ENCODE measurements around the gene WDR54. TPM values are rescaled to one million over a fixed set of nuclear protein-coding genes. Genes with fewer than 3 reads are reported as not detected.
"Not testable (repeated sequence)": the region's sequence is repeated elsewhere in the genome, so short reads cannot be mapped to it uniquely, and the experiment has no call there.

Gene WDR54
- polyA plus RNA-seq, 1 donor, result 38.8 TPM

DNA sequence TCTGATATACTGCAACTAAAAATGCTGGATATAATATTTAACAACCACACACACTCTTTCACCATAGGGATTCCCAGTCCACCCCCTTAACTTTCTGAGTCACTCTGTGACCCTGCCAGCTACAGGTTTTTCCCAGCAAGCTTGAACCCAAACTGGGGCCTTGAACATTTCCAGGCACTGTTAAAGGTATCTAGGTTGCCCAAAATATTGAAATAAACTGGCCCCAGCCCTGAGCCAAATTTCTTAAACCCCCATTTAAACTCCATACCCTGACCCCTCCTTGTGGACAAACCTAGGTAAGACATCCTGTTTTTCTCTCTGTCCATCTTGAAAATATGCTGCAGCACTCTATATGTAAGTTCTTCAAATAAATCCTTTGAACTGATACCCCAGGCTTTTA lies 21.7 kb upstream of the WDR54 start:
- no peak for DNase-seq

DNA sequence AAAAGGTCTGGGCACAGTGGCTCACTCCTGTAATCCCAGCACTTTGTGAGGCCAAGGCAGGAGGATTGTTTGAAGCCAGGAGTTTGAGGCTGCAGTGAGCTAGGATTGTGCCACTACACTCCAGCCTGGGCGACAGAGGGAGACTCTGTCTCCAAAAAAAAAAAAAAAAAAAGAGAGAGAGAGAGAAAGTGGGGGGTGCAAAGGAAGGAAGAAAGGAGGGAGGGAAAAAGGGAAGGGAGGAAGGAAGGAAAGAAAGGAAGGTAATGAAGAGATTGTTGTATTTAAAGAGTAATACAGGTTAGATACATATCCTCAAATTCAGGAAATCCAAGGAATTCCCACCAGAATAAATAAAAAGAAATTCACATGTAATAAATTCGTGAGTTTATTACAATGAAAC lies 19.6 kb upstream of the WDR54 start:
- DNase-seq, result no peak

DNA sequence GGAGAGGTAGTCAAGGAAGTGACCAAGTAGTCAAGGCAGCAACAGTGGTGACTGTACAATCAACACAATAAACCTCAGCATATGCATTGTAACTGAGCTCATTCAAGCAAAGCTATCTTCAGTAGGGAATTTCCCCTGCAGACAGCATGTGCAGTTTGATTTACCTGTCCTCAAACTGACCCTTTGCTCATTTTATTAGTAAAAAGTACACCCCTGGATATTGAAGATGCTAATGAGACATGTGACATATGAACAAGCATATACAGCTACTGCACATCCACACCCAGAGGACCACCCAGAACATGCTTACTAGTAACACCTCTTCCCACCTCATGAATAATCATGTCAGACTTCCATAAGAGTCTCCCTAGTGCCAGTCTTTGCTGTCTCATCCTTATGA lies 15.5 kb upstream of the WDR54 start:
- no peak for DNase-seq

- DNase-seq, result no peak
Observed at GRCh38 chr2:74407682-74408081, 13.8 kb upstream of the WDR54 start.

DNA sequence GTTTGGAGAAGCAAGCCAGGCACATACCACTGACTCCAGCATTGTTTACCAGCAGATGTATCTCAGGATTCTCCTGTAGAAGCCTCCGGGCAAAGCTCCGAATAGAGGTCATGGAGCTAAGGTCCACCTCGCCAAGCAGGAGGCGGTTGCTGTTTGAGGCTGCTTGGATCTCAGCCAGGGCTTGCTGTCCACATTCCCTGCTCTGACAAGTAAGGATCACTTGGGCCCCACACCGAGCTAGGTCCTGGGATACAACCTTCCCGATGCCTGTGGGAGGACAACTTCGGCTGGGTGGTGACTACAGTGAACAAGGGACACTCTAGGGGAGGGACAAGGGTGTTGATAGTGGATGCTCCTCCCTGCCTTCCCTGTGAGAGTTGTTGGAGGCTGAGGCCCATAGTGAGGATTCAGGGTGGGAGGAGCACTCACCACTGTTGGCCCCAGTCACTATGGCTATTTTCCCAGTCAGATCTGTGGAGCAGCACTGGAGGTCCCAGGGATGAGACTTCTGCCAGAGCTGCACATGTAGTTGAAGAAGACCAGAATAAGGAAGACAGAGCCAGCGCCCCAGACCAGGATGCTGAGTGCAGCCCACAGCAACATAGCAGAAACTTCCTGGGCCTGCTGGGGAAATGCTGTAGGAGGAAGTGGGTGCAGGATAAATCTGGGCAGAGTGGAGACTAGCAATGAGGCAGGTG lies 8.4 kb upstream of the WDR54 start:
- DNase-seq, result no peak

- DNase-seq, result no peak
Observed at GRCh38 chr2:74414441-74414840, 7.1 kb upstream of the WDR54 start.

DNA sequence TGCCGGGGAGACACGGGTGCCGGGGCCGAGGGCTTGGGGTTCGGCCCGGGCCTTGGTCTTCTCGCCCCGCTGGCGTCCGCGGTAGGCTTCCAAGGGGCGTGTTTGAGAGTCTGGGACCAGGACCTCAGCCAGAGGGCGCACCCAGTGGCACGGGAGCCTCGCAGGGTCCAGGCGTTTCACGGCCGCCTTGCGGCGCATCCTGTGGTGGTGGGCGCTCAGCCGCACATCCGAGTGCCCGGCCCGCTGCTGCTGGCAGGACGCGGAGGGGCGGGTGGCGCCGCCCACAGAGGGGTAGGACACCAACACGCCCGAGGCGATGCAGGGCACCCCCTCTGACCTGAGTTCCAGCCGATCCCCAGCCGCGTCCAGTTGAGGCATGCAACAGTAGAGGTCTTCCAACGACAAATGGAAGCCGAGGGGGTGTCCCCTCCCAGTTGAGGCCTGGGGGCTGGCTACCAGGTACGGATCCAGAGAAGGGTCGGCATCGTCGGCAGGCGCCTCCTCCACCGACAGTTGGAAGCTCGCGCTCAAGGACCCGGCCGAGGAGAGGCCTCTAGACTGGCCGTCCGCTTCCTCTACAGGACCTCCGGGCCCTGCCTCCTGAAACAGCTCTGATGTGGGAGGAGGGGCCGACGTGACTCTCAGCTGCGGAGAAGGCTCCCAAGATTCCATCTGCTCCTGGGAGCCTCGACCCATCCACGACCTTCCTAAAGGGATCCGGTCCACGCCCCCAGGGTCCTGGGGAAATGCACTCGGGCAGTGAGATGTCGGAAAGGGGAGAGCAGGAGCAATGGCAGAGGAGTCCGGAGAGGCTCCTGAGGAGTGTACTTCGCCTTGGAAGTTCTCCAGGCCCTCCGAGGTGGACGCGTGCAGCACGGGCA lies 6.4 kb upstream of the WDR54 start:
- DNase-seq, result peak; percentile 56

GRCh38 chr2:74415762-74416395 lies 5.7 kb upstream of the WDR54 start:
- DNase-seq, result no peak

GRCh38 chr2:74416778-74417177 lies 4.8 kb upstream of the WDR54 start:
- no peak for DNase-seq

GRCh38 chr2:74417197-74417596 lies 4.3 kb upstream of the WDR54 start:
- DNase-seq, result no peak

DNA sequence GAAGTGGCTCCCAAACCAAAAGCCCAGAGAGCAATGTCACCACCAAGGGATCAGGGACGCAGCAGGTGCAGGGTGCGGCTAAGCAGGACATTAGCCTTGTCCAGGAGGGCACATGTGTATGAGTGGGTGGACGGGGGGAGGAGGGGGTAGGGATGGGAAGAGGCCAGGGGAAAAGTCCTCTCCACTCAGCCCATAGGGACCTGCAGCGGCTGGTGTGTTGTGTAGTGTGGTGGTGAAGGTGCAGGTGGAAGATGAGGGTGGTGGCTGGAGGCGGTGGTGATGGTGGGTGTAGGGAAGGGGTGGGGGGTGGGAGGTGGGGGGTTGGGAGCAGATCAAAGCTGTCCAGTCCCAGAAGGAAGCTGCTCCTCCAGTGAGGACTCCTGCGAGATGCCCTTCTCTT lies 3.8 kb upstream of the WDR54 start:
- DNase-seq, result no peak

DNA sequence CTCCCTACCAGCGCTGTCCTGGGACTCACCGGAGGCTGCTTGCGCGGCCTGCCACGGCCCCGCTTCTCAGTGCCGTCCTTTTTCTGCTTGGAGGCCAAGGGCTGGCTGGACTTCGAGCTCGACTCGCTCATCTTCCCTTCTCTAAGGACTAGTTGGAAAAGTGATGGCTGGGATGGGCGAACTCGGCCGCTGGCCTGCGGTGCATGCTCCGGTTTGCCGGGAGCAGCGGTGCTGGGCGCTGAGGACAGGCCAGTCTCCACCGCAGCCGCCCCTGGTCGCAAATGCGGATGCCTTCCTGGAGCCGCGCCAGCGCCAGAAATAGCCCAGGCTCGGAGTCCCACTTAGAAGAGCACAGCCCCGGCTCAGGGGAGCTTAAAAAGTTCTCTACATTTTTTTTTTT lies 3.2 kb upstream of the WDR54 start:
- no peak for DNase-seq

DNA sequence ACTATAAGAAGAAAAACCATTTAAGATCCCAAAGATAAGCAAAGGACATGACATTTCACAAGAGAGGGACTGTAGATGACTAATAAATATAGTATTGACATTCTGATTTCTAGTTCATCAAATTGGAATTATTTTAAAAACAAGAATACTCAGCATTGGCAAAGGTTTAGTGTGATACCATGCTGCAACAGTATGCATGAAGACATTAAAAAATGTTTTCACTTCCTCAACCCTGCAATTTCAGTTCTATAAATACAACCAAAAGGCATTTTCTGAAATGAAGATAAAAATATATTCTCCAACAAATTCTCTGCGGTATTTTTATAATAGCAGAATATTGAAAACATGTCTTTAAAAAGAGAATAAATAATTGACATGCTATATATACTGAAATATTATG lies 2.2 kb upstream of the WDR54 start:
- DNase-seq, result no peak

- DNase-seq, result no peak
Observed at GRCh38 chr2:74420006-74420405, 1.5 kb upstream of the WDR54 start.

DNA sequence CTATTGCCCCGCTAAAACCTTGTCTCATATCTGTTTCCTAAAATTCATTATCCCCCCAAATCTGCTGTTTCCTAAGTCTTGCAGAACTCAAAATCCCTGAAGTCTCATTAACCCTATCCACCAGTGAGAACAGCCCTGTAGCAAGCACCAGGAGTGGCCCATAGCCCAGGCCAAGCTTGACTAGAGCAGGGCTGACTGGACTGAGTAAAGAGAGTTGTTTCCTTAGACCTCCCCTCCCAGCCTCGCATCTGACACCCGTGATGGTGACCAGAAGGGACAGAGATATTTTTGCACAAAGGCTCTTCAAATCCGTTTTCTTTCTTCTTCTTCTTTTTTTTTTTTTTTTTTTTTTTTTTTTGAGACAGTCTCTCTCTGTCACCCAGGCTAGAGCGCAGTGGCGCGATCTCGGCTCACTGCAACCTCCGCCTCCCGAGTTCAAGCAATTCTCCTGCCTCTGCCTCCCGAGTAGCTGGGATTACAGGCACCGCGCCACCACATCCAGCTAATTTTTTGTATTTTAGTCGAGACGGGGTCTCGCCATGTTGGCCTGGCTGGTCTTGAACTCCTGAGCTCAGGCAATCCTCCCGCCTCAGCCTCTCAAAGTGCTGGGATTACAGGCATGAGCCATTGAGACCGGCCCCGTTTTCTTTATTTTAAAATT lies 957 bp upstream of the WDR54 start:
- not testable (repeated sequence) for DNase-seq

- no peak for DNase-seq
Observed at GRCh38 chr2:74423231-74424095, 1.9 kb downstream of the WDR54 start.

- DNase-seq, result no peak
Observed at GRCh38 chr2:74424139-74424992, 2.8 kb downstream of the WDR54 start.

GRCh38 chr2:74424995-74425406 lies 3.5 kb downstream of the WDR54 start:
- DNase-seq, result no peak

GRCh38 chr2:74425523-74425922 lies 4.0 kb downstream of the WDR54 start:
- no peak for DNase-seq

- no peak for DNase-seq
Observed at GRCh38 chr2:74426181-74426758, 4.7 kb downstream of the WDR54 start.
